HepG2 (cell line): ENCODE measurements around the gene SHOX. TPM values are rescaled to one million over a fixed set of nuclear protein-coding genes. Genes with fewer than 3 reads are reported as not detected.

Source experiments
- ATAC-seq: fragments of 200-7000 bp; cut with Tn5 transposase; 3 replicates; pipeline ENCODE4 v1.9.1; 2020; ENCODE audit warnings: mild to moderate bottlenecking, moderate library complexity
- BruUV-seq: library from RNA; stranded (reverse); fragments of 400-500 nt; replicated peaks from 2 replicates; lab custom pipeline; 2021; lab: Mats Ljungman, UMichigan
- CTCF ChIA-PET: fragments of 300-600 bp; formaldehyde crosslinking; extraction: SDS; loops from one replicate; lab custom pipeline; 2021; ENCODE audit warnings: low total read pairs, inconsistent platforms, low intra/inter-chr PET ratio; lab: Yijun Ruan, JAX
- POLR2A ChIA-PET: fragments of 350-600 bp; sonication (Branson Sonifier 250); formaldehyde crosslinking; loops from one replicate; lab custom pipeline; 2020; ENCODE audit warnings: antibody characterized with exemption, inconsistent platforms; lab: Yijun Ruan, JAX
- DNase-seq: peaks from one replicate; pipeline ENCODE4 v3.0.0-alpha.2; 2015; ENCODE audit warnings: low spot score
- FAIRE-seq: peaks from 3 replicates; lab custom pipeline; 2011; peaks lifted over from hg19 to GRCh38; lab: Jason Lieb, UNC
- H2AFZ ChIP-seq: one replicate; pipeline ENCODE4 v1.6.1; 2011; ENCODE audit warnings: low read length, inconsistent platforms
- H3K27ac ChIP-seq: fragments of 300-600 bp; 3 replicates; pipeline ENCODE4 v1.8.0; 2011; ENCODE audit warnings: mixed run types, mild to moderate bottlenecking, mixed read lengths, low read length, inconsistent platforms; ENCODE audit not compliant: insufficient read depth; ENCODE audit errors: extremely low read length
- H3K27me3 ChIP-seq, 2 experiments: fragments of 200-600 bp in 1 of 2; 2 replicates in 1 of 2; 3 replicates in 1 of 2; pipeline versions ENCODE4 v1.6.0 to v1.8.0; 2011; ENCODE audit warnings: low read length in 2 of 2, mild to moderate bottlenecking in 2 of 2, moderate library complexity in 2 of 2, inconsistent platforms in 1 of 2; ENCODE audit not compliant: insufficient read depth in 2 of 2, control insufficient read depth in 1 of 2
- H3K36me3 ChIP-seq, 2 experiments: fragments of 200-600 bp in 1 of 2; replicated peaks in 1 of 2; 2 replicates in 1 of 2; 3 replicates in 1 of 2; pipeline versions ENCODE4 v1.5.1 to v1.8.0; 2011; ENCODE audit warnings: low read length in 2 of 2, inconsistent platforms in 1 of 2; ENCODE audit not compliant: insufficient read depth in 2 of 2, control insufficient read depth in 1 of 2
- H3K4me1 ChIP-seq: 2 replicates; pipeline ENCODE4 v1.5.1; 2012; ENCODE audit warnings: low read length, inconsistent platforms; ENCODE audit not compliant: insufficient read depth
- H3K4me2 ChIP-seq: 2 replicates; pipeline ENCODE4 v1.6.0; 2011; ENCODE audit warnings: low read depth, low read length, inconsistent platforms
- H3K4me3 ChIP-seq, 3 experiments: fragments of 200-600 bp in 1 of 3; sonication (generic), shearing (Covaris generic) in 1 of 3; replicated peaks in 1 of 3; 2 replicates each; pipeline ENCODE4 v1.5.1; 2011 to 2016; ENCODE audit warnings: low read length in 3 of 3, inconsistent platforms in 2 of 3, low read depth in 2 of 3, mild to moderate bottlenecking in 2 of 3, control low read depth in 1 of 3, mixed read lengths in 1 of 3; ENCODE audit not compliant: insufficient read depth in 1 of 3
- H3K79me2 ChIP-seq: one replicate; pipeline ENCODE4 v1.6.1; 2011; ENCODE audit warnings: low read length, inconsistent platforms; ENCODE audit not compliant: insufficient read depth
- H3K9ac ChIP-seq: 2 replicates; pipeline ENCODE4 v1.6.0; 2011; ENCODE audit warnings: mild to moderate bottlenecking, low read depth, low read length, inconsistent platforms; ENCODE audit not compliant: insufficient read depth
- H3K9me3 ChIP-seq: 2 replicates; pipeline ENCODE4 v1.5.1; 2012; ENCODE audit warnings: mild to moderate bottlenecking, low read length
- H4K20me1 ChIP-seq: 2 replicates; pipeline ENCODE4 v1.6.0; 2011; ENCODE audit warnings: inconsistent platforms, mild to moderate bottlenecking, low read length, moderate library complexity; ENCODE audit not compliant: insufficient read depth
- ADNP ChIP-seq: sonication (generic); formaldehyde crosslinking; IDR thresholded peaks from 2 replicates; pipeline ENCODE4 v1.4.0; 2020; ENCODE audit warnings: missing genetic modification reagents
- NRL ChIP-seq: sonication (generic); formaldehyde crosslinking; IDR thresholded peaks from 2 replicates; pipeline ENCODE4 v1.5.0; 2020; ENCODE audit warnings: missing genetic modification reagents, mild to moderate bottlenecking, moderate library complexity, borderline replicate concordance
- TBL1XR1 ChIP-seq: fragments of 150-350 bp; IDR thresholded peaks from 2 replicates; pipeline ENCODE4 v1.6.1; 2014; ENCODE audit warnings: borderline replicate concordance, low read length; ENCODE audit not compliant: partially characterized antibody
- ZNF543 ChIP-seq: sonication (generic); formaldehyde crosslinking; IDR thresholded peaks from 2 replicates; pipeline ENCODE4 v1.4.0; 2020; ENCODE audit warnings: mild to moderate bottlenecking, missing genetic modification reagents
- WGBS: methylation state at CpG from one replicate; pipeline ENCODE4 v1.1.6; 2017; ENCODE audit warnings: low lambda C conversion rate; 5-methylcytosine and 5-hydroxymethylcytosine counted together
- in situ Hi-C: cut with HindIII; loops from 2 replicates; pipeline ENCODE4 v1.10.0; 2017; ENCODE audit warnings: low pct_unique_long_range_greater_than_20kb; ENCODE audit not compliant: extremely low pct_ligation_motif_present
- intact Hi-C: fragments of 100-400 bp; cut with micrococcal nuclease; formaldehyde crosslinking; loops from one replicate; pipeline ENCODE4 v1.10.0; 2022; ENCODE audit not compliant: unreplicated experiment
- polyA plus RNA-seq, 8 experiments: library from polyadenylated mRNA; depleted of rRNA in 3 of 8; stranded (reverse) in 7 of 8; unstranded in 1 of 8; fragments of >200 nt; fragmentation: Illumina TruSeq in 4 of 8; extraction: Trizol in 4 of 8; gene quantifications; 2 replicates each; pipeline versions ENCODE4 v1.2.1 to v1.2.3, GENCODE V29; 2011 to 2016; ENCODE audit warnings: low read depth in 4 of 8, missing spikeins in 1 of 8, mixed read lengths in 1 of 8; ENCODE audit not compliant: insufficient read depth in 1 of 8
- total RNA-seq, 5 experiments: library from RNA; depleted of rRNA; stranded (reverse); fragments of >200 nt; fragmentation: Illumina TruSeq; extraction: Trizol; gene quantifications; 2 replicates each; pipeline ENCODE4 v1.2.3, GENCODE V29; 2016; ENCODE audit warnings: low read depth in 1 of 5
- TF ChIP-seq, protein P1 (sequence below): sonication (generic); formaldehyde crosslinking; IDR thresholded peaks from 2 replicates; pipeline ENCODE4 v1.4.0; 2020; ENCODE audit warnings: mild to moderate bottlenecking, missing genetic modification reagents, borderline replicate concordance
- TF ChIP-seq, protein P2 (sequence below): sonication (generic); formaldehyde crosslinking; IDR thresholded peaks from 2 replicates; pipeline ENCODE4 v1.8.1; 2023; ENCODE audit warnings: mild to moderate bottlenecking, moderate library complexity, missing genetic modification reagents
- TF ChIP-seq, protein P3 (sequence below): sonication (generic); formaldehyde crosslinking; IDR thresholded peaks from 2 replicates; pipeline ENCODE4 v1.8.1; 2023; ENCODE audit warnings: mild to moderate bottlenecking, missing genetic modification reagents

SHOX gene
- total and polyA plus RNA-seq, 2 of the 13 experiments (the other 11 are each of a cell fraction or from before 2014, with no cell fraction given): not detected

DNA sequence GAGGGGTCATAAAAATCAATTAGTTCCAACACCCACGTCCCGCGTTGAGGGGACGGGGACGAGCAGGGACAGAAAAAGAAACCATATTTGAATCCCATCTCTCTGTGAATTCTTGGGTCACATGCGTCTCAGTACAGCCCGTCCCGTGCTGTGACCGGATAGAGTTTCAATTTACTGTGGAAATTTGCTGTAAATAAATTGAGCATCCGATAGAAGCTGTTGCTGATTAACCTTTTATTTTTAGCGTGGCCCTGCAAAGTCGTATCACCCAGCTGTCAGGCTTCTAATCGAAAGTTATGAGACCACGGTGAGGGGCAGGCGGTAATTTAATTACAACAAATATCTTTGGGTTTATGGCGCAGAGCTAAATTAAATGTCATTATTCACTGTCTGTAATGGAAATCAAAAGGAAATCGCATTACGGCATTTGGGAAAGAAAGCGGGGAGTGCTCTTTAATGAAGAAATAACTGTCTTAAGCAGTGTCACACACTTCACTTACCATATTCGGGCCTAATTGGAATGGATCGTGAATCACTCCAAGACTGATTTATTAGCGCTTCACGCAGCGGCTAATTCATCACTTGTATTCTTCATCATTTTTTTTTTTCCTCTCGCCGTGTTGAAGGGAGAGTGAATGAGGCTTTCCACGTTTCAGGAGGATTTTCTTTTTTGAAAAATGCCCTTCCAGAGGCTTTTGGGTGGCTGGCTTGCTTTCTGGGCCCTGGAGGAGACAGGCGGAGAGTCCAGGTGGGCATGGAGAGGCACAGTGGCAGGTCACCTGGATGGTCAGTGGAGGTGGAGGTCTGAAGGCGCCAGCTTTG lies 7.3 kb downstream of the SHOX start (continued):
- TF ChIP-seq, protein P1, sequence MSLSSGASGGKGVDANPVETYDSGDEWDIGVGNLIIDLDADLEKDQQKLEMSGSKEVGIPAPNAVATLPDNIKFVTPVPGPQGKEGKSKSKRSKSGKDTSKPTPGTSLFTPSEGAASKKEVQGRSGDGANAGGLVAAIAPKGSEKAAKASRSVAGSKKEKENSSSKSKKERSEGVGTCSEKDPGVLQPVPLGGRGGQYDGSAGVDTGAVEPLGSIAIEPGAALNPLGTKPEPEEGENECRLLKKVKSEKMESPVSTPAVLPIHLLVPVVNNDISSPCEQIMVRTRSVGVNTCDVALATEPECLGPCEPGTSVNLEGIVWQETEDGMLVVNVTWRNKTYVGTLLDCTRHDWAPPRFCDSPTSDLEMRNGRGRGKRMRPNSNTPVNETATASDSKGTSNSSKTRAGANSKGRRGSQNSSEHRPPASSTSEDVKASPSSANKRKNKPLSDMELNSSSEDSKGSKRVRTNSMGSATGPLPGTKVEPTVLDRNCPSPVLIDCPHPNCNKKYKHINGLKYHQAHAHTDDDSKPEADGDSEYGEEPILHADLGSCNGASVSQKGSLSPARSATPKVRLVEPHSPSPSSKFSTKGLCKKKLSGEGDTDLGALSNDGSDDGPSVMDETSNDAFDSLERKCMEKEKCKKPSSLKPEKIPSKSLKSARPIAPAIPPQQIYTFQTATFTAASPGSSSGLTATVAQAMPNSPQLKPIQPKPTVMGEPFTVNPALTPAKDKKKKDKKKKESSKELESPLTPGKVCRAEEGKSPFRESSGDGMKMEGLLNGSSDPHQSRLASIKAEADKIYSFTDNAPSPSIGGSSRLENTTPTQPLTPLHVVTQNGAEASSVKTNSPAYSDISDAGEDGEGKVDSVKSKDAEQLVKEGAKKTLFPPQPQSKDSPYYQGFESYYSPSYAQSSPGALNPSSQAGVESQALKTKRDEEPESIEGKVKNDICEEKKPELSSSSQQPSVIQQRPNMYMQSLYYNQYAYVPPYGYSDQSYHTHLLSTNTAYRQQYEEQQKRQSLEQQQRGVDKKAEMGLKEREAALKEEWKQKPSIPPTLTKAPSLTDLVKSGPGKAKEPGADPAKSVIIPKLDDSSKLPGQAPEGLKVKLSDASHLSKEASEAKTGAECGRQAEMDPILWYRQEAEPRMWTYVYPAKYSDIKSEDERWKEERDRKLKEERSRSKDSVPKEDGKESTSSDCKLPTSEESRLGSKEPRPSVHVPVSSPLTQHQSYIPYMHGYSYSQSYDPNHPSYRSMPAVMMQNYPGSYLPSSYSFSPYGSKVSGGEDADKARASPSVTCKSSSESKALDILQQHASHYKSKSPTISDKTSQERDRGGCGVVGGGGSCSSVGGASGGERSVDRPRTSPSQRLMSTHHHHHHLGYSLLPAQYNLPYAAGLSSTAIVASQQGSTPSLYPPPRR (CRISPR knock-in tag): no peak

DNA sequence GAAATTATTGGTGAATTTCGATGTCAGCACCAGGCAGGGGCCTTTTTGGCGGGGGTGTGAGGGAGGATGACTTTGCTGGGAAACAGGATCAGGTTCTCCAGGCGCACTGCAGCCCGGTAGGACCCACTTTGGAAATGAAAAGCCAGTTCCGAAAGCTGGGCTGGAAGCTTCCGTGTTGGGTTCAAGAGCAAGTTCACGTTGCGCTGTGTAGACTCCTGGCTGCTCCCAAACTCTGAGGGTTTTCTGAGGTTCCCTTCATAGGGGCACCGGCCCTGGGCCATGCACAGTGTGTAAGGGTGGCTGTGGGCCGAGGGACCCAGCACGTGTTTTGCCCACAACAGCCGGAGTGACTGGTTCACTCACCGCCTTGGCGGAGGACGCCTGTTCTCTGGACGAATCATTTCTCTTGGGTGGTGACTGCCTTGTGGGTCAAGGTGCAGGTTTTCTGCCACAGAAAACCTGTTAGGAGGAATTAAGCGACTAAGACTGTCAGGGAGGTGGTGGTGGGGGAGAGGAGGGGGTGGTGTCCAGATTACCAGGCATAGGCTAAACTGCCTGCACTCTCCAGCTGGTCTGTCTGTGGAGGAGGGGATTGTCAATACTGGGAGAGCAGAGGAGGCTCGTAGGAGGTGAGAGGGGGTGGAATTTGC lies 8.0 kb downstream of the SHOX start:
- in situ Hi-C loops: no loop called here
- H3K79me2 ChIP-seq: no peaks in the 10 kb centered on the region
- H3K4me1 ChIP-seq: no peaks in the 10 kb centered on the region
- TF ChIP-seq, protein P2, sequence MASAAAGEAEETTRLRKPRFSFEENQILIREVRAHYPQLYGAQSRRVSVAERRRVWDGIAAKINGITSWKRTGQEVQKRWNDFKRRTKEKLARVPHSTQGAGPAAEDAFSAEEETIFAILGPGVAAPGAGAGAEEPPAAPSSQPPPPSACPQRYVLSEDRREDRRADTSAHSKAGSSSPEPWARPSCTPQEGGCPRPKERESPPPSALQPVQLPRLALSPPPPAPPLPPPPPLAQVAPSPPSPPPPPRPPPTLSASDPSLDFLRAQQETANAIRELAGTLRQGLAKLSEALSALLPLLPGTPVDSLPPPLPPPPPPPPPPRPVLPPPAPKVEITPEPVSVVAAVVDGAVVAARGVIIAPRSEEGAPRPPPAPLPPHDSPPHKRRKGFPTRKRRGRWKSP (CRISPR knock-in tag): no peak
- TF ChIP-seq NRL (CRISPR knock-in tag) (no peak), ZNF543 (CRISPR knock-in tag) (no peak), ADNP (CRISPR knock-in tag) (no peak), TBL1XR1 (no peak)
- TF ChIP-seq, protein P3, sequence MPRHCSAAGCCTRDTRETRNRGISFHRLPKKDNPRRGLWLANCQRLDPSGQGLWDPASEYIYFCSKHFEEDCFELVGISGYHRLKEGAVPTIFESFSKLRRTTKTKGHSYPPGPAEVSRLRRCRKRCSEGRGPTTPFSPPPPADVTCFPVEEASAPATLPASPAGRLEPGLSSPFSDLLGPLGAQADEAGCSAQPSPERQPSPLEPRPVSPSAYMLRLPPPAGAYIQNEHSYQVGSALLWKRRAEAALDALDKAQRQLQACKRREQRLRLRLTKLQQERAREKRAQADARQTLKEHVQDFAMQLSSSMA (CRISPR knock-in tag): no peak
- no peak overlapping the region for H3K9ac ChIP-seq
- no peak overlapping the region for H3K4me2 ChIP-seq
- no TSS peak for BruUV-seq
- no peak for DNase-seq
- POLR2A ChIA-PET: no interaction called here
- no peak for ATAC-seq
- no peak overlapping the region for H3K27ac ChIP-seq
- H3K27me3 ChIP-seq: peaks cover 1 to 35% of the 10 kb centered on the region in 2 experiments; a peak in 2 of 5 replicates
- no peak overlapping the region for H3K4me3 ChIP-seq
- CTCF ChIA-PET: no interaction called here
- no peaks in the 10 kb centered on the region for H3K9me3 ChIP-seq
- FAIRE-seq: no peak
- H2AFZ ChIP-seq: no peak overlapping the region
- H3K36me3 ChIP-seq: no peaks in the 10 kb centered on the region
- WGBS: 15% methylated on average over 12 of the region's 18 CpGs
- intact Hi-C loops: no loop called here
- H4K20me1 ChIP-seq: no peaks in the 10 kb centered on the region
